Upper lobe of left lung (tissue), 6 donors: ENCODE results near the gene ABHD1. TPM values are rescaled to one million over a fixed set of nuclear protein-coding genes. Genes with fewer than 3 reads are reported as not detected.
"Not testable (repeated sequence)": the region's sequence is repeated elsewhere in the genome, so short reads cannot be mapped to it uniquely, and the experiment has no call there.

Experiments used
- ATAC-seq, 2 donors: fragments of 200-7000 bp; cut with Tn5 transposase; one replicate each; pipeline ENCODE4 v1.9.1; 2022; ENCODE audit warnings: mild to moderate bottlenecking in 2 of 2, moderate library complexity in 2 of 2; ENCODE audit not compliant: low FRiP score in 2 of 2
- DNase-seq, 2 donors: peaks; one replicate each; pipeline ENCODE4 v3.0.0-alpha.2; 2019 to 2020
- H3K27ac ChIP-seq, 4 donors: fragments of 200-600 bp; sonication (generic); one replicate each; pipeline ENCODE4 v1.5.1; 2016 to 2019
- H3K27me3 ChIP-seq, 4 donors: fragments of 200-600 bp; sonication (generic); one replicate each; pipeline ENCODE4 v1.5.1; 2017 to 2019
- H3K36me3 ChIP-seq, 4 donors: fragments of 200-600 bp; sonication (generic); one replicate each; pipeline ENCODE4 v1.5.1; 2016 to 2019
- H3K4me1 ChIP-seq, 4 donors: fragments of 200-600 bp; sonication (generic); one replicate each; pipeline ENCODE4 v1.5.1; 2018 to 2019
- H3K4me3 ChIP-seq, 4 donors: fragments of 200-600 bp; sonication (generic); one replicate each; pipeline ENCODE4 v1.5.1; 2017 to 2019; ENCODE audit warnings: mild to moderate bottlenecking in 2 of 4, moderate library complexity in 1 of 4
- H3K9me3 ChIP-seq, 4 donors: fragments of 200-600 bp; sonication (generic); one replicate each; pipeline ENCODE4 v1.5.1; 2018 to 2019
- CTCF ChIP-seq, 6 experiments: fragments of 450-650 bp in 4 of 6; fragments of 200-600 bp in 2 of 6; sonication (generic) in 2 of 6; IDR thresholded peaks; one replicate each; pipeline ENCODE4 v1.5.1; 2016 to 2019; ENCODE audit warnings: antibody characterized with exemption in 6 of 6
- EP300 ChIP-seq, 4 donors: sonication (generic); formaldehyde crosslinking; IDR thresholded peaks; one replicate each; pipeline ENCODE4 v1.5.1; 2017; ENCODE audit warnings: antibody characterized with exemption in 4 of 4, control low read depth in 2 of 4
- POLR2A ChIP-seq, 4 donors: fragments of 450-650 bp; IDR thresholded peaks; one replicate each; pipeline ENCODE4 v1.5.1; 2016 to 2017; ENCODE audit warnings: antibody characterized with exemption in 4 of 4, mild to moderate bottlenecking in 2 of 4
- POLR2AphosphoS5 ChIP-seq, 2 donors: sonication (generic); formaldehyde crosslinking; IDR thresholded peaks; one replicate each; pipeline ENCODE4 v1.5.1; 2017; ENCODE audit warnings: antibody characterized with exemption in 2 of 2
- WGBS, 2 donors: methylation state at CpG; one replicate each; pipeline ENCODE4 v1.1.5; 2017 to 2018; 5-methylcytosine and 5-hydroxymethylcytosine counted together
- total RNA-seq, 6 donors: library from RNA; depleted of rRNA in 4 of 6; stranded (reverse); fragments of >200 nt in 4 of 6; gene quantifications; one replicate each; pipeline versions ENCODE4 v1.1.0 to v1.2.1, GENCODE V29; 2016 to 2021
- donor health status: DM: no; HTN: no; CAD: no; lungs with moderate emphysema.
- donor health status: DM: no; HTN: yes; CAD: no; lungs with severe emphysema.

ABHD1 gene
- total RNA-seq, 6 donors from 2014 or later: 0.10 to 0.30 (median 0.11) TPM; not detected in 3

GRCh38 chr2:27100036-27100435 is 23.6 kb upstream of the ABHD1 start:
- no peak overlapping the region for H3K27ac ChIP-seq
- H3K4me1 ChIP-seq: peaks cover 7 to 15% (median 10%) of the 10 kb centered on the region in 4 donors
- DNase-seq (peak in 1 of 2 donors; percentile 36), ATAC-seq (no peak)
- 88 to 100% methylated on average over 1 to 10 of the region's 10 CpGs for WGBS, 2 donors
- no peak overlapping the region for H3K4me3 ChIP-seq
- H3K9me3 ChIP-seq: no peaks in the 10 kb centered on the region
- no peaks in the 10 kb centered on the region for H3K36me3 ChIP-seq
- H3K27me3 ChIP-seq: no peaks in the 10 kb centered on the region
- no peak for TF ChIP-seq CTCF (IDR thresholded peaks at IDR 0.05)

- TF ChIP-seq CTCF (IDR thresholded peaks at IDR 0.05) (no peak), POLR2A (IDR thresholded peaks at IDR 0.05) (no peak), EP300 (IDR thresholded peaks at IDR 0.05) (no peak), POLR2AphosphoS5 (IDR thresholded peaks at IDR 0.05) (no peak)
- Histone ChIP-seq H3K4me1 (no peaks in the 10 kb centered on the region), H3K27me3 (no peaks in the 10 kb centered on the region), H3K4me3 (no peak overlapping the region), H3K36me3 (no peaks in the 10 kb centered on the region), H3K27ac (no peak overlapping the region), H3K9me3 (no peaks in the 10 kb centered on the region)
- 67 to 89% methylated on average over 5 of the region's 5 CpGs for WGBS, 2 donors
- ATAC-seq (no peak), DNase-seq (peak in 1 of 2 donors; percentile 34)
Observed at GRCh38 chr2:27102329-27102728, 21.3 kb upstream of the ABHD1 start.

DNA sequence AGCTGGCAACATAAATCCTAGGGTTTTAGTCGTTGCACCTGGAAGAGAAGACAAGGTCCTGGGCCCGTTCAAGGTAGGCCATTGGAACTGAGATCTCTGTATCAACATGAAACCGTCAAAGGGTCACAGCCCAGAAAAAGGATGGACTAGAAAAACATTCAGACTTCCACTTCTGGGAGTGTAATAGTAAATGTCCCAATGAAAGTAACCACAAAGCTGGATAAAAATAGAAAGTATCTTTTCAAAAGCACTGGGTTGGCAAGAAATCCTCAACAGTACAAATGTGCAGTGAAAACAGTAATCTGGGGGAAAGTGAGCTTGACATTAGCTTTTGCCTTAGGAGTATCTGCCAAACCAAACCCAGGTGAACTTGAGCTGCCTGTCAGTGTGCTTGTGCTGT is 17.6 kb upstream of the ABHD1 start:
- WGBS, 2 donors: 64 to 76% methylated on average over 3 of the region's 3 CpGs
- no peak for ATAC-seq

GRCh38 chr2:27108221-27108620 is 15.4 kb upstream of the ABHD1 start:
- ATAC-seq (no peak), DNase-seq (no peak)
- WGBS, 2 donors: 83 to 86% methylated on average over 2 of the region's 2 CpGs
- H3K36me3 ChIP-seq: no peaks in the 10 kb centered on the region
- no peaks in the 10 kb centered on the region for H3K9me3 ChIP-seq
- no peak overlapping the region for H3K4me3 ChIP-seq
- H3K27me3 ChIP-seq: no peaks in the 10 kb centered on the region
- no peak overlapping the region for H3K27ac ChIP-seq
- TF ChIP-seq CTCF (IDR thresholded peaks at IDR 0.05): no peak
- no peak for TF ChIP-seq POLR2A (IDR thresholded peaks at IDR 0.05)
- no peaks in the 10 kb centered on the region for H3K4me1 ChIP-seq

More for the DNA sequence above, 17.6 kb upstream of the ABHD1 start:
- TF ChIP-seq POLR2A (IDR thresholded peaks at IDR 0.05) (no peak), POLR2AphosphoS5 (IDR thresholded peaks at IDR 0.05) (no peak), EP300 (IDR thresholded peaks at IDR 0.05) (no peak), CTCF (IDR thresholded peaks at IDR 0.05) (no peak)
- DNase-seq: no peak
- Histone ChIP-seq H3K36me3 (no peaks in the 10 kb centered on the region), H3K27me3 (no peaks in the 10 kb centered on the region), H3K27ac (no peak overlapping the region), H3K9me3 (no peaks in the 10 kb centered on the region), H3K4me1 (no peaks in the 10 kb centered on the region), H3K4me3 (no peak overlapping the region)

- 85 to 89% methylated on average over 3 of the region's 3 CpGs for WGBS, 2 donors
- Histone ChIP-seq H3K27me3 (no peaks in the 10 kb centered on the region), H3K4me1 (no peaks in the 10 kb centered on the region), H3K36me3 (no peaks in the 10 kb centered on the region), H3K9me3 (no peaks in the 10 kb centered on the region), H3K27ac (no peak overlapping the region), H3K4me3 (no peak overlapping the region)
- no peak for ATAC-seq
- no peak for TF ChIP-seq EP300 (IDR thresholded peaks at IDR 0.05)
- no peak for TF ChIP-seq POLR2A (IDR thresholded peaks at IDR 0.05)
- no peak for TF ChIP-seq POLR2AphosphoS5 (IDR thresholded peaks at IDR 0.05)
- DNase-seq: no peak
Observed at GRCh38 chr2:27109083-27109482, 14.5 kb upstream of the ABHD1 start.

- H3K4me3 ChIP-seq, DNase-seq, H3K36me3 ChIP-seq, ATAC-seq, H3K27me3 ChIP-seq, H3K27ac ChIP-seq, H3K4me1 ChIP-seq, H3K9me3 ChIP-seq: not testable (repeated sequence)
- 84% methylated on average over 24 of the region's 24 CpGs for WGBS, 2 donors
Observed at GRCh38 chr2:27110603-27111352, 12.8 kb upstream of the ABHD1 start.

GRCh38 chr2:27111392-27112078 is 12.1 kb upstream of the ABHD1 start:
- ATAC-seq: not testable (repeated sequence)

More at GRCh38 chr2:27111392-27112078, 12.1 kb upstream of the ABHD1 start:
- not testable (repeated sequence) for H3K27me3 ChIP-seq, H3K36me3 ChIP-seq, H3K9me3 ChIP-seq, H3K4me3 ChIP-seq, H3K27ac ChIP-seq, H3K4me1 ChIP-seq
- WGBS, 2 donors: 92 to 96% methylated on average over 29 to 45 of the region's 49 CpGs
- DNase-seq: peak in 1 of 2 donors; percentile 73
